Sigmoid colon (tissue), 4 donors: ENCODE results near the gene AASDH.

ENCODE experiments used
- CTCF ChIP-seq, 4 experiments: fragments of 450-650 bp in 3 of 4; fragments of 200-600 bp in 1 of 4; IDR thresholded peaks; one replicate each; pipeline ENCODE4 v1.5.1; 2016 to 2019; ENCODE audit warnings: antibody characterized with exemption in 4 of 4, mild to moderate bottlenecking in 3 of 4, moderate library complexity in 2 of 4
- EP300 ChIP-seq, 4 donors: sonication (generic); formaldehyde crosslinking; IDR thresholded peaks; one replicate each; pipeline ENCODE4 v1.6.1; 2017; ENCODE audit warnings: antibody characterized with exemption in 4 of 4
- POLR2A ChIP-seq, 2 donors: fragments of 450-650 bp; IDR thresholded peaks; one replicate each; pipeline ENCODE4 v1.6.1; 2016; ENCODE audit warnings: antibody characterized with exemption in 2 of 2, mild to moderate bottlenecking in 2 of 2, moderate library complexity in 2 of 2
- POLR2AphosphoS5 ChIP-seq, 4 donors: sonication (generic); formaldehyde crosslinking; IDR thresholded peaks; one replicate each; pipeline ENCODE4 v1.6.1; 2017; ENCODE audit warnings: antibody characterized with exemption in 4 of 4

- no peak for TF ChIP-seq CTCF (IDR thresholded peaks at IDR 0.05)
- no peak for TF ChIP-seq POLR2A (IDR thresholded peaks at IDR 0.05)
- TF ChIP-seq POLR2AphosphoS5 (IDR thresholded peaks at IDR 0.05) = no peak
- TF ChIP-seq EP300 (IDR thresholded peaks at IDR 0.05) = no peak
Measured at GRCh38 chr4:56315543-56315942, 71.7 kb downstream of the AASDH start.
